SH-SY5Y (cell line): Measurements from ENCODE around the gene OSBPL1A.

Experiments
- GATA2 ChIP-seq: IDR thresholded peaks from 2 replicates; pipeline ENCODE4 v1.6.1; 2011; ENCODE audit warnings: mild to moderate bottlenecking, low read depth, low read length
- GATA3 ChIP-seq: IDR thresholded peaks from 2 replicates; pipeline ENCODE4 v1.6.1; 2011; ENCODE audit warnings: low read depth, mild to moderate bottlenecking, low read length, moderate library complexity

GRCh38 chr18:24268784-24269550, 128.7 kb downstream of the OSBPL1A start:
- TF ChIP-seq GATA3, result no peak
- TF ChIP-seq GATA2, result no peak
